M059J (cell line): ENCODE results near the gene ARHGAP42. TPM values are rescaled to one million over a fixed set of nuclear protein-coding genes. Genes with fewer than 3 reads are reported as not detected.
A peak's percentile ranks its signal among the peaks of the same experiment; 100 is the strongest.
"Not testable (repeated sequence)": the region's sequence is repeated elsewhere in the genome, so short reads cannot be mapped to it uniquely, and the experiment has no call there.

Source experiments
- DNase-seq: peaks from one replicate; pipeline ENCODE4 v3.0.0-alpha.2; 2012; ENCODE audit warnings: low read depth
- total RNA-seq: library from RNA; depleted of rRNA; stranded (reverse); fragments of >200 nt; shearing (Covaris generic); gene quantifications from 2 replicates; pipeline ENCODE4 v1.2.3, GENCODE V29; 2014; rRNA removed

ARHGAP42 gene, protein sequence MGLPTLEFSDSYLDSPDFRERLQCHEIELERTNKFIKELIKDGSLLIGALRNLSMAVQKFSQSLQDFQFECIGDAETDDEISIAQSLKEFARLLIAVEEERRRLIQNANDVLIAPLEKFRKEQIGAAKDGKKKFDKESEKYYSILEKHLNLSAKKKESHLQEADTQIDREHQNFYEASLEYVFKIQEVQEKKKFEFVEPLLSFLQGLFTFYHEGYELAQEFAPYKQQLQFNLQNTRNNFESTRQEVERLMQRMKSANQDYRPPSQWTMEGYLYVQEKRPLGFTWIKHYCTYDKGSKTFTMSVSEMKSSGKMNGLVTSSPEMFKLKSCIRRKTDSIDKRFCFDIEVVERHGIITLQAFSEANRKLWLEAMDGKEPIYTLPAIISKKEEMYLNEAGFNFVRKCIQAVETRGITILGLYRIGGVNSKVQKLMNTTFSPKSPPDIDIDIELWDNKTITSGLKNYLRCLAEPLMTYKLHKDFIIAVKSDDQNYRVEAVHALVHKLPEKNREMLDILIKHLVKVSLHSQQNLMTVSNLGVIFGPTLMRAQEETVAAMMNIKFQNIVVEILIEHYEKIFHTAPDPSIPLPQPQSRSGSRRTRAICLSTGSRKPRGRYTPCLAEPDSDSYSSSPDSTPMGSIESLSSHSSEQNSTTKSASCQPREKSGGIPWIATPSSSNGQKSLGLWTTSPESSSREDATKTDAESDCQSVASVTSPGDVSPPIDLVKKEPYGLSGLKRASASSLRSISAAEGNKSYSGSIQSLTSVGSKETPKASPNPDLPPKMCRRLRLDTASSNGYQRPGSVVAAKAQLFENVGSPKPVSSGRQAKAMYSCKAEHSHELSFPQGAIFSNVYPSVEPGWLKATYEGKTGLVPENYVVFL
- total RNA-seq: 5.9 and 7.0 TPM in 2 replicates

- DNase-seq: peak; percentile 71
Observed at GRCh38 chr11:100687054-100687629, at the start of gene ARHGAP42. Gene ARHGAP42 (plus strand): TSS chr11:100687288. CDS start chr11:100687679, 391 bp downstream.

DNA sequence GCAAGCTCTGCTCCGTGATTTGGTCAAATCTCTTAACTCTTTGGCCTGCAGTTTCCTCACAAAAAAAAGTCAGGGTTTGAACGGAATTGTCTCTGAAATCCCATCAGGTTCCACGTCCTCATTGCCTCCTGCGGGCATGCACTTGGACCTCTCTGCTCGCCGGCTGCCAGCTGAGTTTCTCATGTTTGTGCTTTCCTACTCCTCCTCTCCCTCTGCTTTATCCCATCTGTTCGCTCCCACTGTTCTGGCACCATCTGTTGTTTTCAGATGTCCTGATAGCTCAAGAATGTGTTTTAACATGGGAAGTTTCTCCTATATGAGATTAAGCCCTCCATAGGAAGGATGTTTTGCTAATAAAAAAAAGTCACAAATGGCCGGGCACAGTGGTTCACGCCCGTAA lies 49.4 kb upstream of the ARHGAP42 start:
- no peak for DNase-seq

GRCh38 chr11:100638648-100639047 lies 48.4 kb upstream of the ARHGAP42 start:
- no peak for DNase-seq

- DNase-seq: peak; percentile 60
Observed at GRCh38 chr11:100639140-100639539, 47.9 kb upstream of the ARHGAP42 start.

DNA sequence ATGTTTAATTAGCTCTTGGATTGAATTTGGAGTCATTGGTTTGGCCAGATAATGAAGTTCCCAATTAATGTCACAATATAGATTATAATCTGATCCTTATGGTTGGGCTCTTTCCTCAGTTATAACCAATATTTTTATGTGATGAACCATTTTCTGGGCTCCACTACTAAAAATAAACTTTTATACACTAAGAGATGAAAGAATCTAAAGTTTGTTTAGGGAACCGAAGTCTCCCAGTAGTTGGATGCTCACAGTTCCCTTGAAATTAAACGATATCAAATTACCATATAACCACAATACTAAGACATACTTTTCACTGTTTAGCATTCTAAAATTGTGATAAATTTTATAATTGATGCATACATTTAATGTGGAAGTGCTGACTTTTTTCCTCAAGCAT lies 47.0 kb upstream of the ARHGAP42 start:
- DNase-seq: no peak

DNA sequence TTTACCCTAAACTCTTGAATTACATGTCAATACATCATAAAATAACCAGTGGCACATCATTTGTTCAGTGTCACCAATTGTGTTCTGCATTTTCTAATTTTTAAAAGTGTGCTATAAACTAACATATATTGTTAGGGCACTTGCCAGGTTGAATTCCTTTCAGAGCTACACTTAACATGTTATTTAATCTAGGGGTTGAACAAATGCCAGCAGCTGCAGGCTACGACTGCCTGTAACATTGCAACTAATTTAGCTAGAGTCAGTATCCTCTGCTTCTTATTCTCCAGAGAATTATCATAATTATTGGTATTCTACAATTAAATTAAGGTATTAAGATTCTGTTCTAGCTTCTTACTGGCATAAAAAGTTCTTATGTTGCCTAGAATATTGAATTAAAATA lies 46.4 kb upstream of the ARHGAP42 start:
- DNase-seq: no peak

DNA sequence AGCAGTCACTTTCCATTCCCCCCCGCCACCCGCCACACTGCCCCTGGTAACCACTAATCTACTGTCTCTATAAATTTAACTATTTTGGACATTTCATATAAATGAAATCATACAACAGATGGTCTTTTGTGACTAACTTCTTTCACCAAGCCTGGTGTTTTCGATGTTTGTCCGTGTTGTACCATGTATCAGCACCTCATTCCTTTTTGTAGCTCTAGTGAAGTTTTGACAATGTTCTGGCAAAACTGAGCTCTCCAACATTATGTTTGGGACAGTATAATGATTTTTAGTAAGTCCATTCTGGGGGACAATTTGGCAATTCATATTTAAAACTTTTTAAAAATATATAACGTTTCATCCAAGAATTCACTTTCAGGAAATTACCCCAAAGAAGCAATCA lies 45.6 kb upstream of the ARHGAP42 start:
- DNase-seq: no peak

DNA sequence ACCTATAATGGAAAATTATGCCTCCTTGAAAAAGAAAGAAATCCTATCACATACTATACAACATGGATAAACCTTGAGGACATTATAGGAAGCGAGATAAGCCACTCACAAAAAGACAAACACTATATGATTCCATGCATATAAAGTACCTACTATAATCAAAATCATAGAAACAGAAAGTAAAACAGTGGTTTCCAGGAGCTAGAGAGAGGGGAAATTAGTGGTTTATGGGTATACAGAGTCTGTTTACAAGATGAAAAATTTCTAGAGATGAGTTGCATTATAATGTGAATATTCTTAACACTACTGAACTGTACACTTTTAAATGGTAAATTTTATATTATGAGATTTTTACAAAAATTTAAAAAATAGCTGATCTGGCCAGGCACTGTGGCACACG lies 40.5 kb upstream of the ARHGAP42 start:
- no peak for DNase-seq

GRCh38 chr11:100647861-100648260 lies 39.2 kb upstream of the ARHGAP42 start:
- no peak for DNase-seq

GRCh38 chr11:100663583-100663982 lies 23.5 kb upstream of the ARHGAP42 start:
- DNase-seq: no peak

GRCh38 chr11:100663996-100664395 lies 23.1 kb upstream of the ARHGAP42 start:
- no peak for DNase-seq

DNA sequence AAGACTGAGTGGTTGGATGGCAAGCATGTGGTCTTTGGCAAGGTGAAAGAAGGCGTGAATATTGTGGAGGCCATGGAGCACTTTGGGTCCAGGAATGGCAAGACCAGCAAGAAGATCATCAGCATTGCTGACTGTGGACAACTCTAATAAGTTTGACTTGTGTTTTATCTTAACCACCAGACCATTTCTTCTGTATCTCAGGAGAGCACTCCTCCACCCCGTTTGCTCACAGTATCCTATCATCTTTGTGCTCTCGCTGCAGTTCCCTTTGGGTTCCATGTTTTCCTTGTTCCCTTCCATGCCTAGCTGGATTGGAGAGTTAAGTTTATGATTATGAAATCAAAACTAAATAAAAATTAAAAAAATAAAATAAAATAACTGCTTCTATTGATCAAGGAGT lies 20.3 kb upstream of the ARHGAP42 start:
- not testable (repeated sequence) for DNase-seq

- DNase-seq: no peak
Observed at GRCh38 chr11:100667449-100667848, 19.6 kb upstream of the ARHGAP42 start.

DNA sequence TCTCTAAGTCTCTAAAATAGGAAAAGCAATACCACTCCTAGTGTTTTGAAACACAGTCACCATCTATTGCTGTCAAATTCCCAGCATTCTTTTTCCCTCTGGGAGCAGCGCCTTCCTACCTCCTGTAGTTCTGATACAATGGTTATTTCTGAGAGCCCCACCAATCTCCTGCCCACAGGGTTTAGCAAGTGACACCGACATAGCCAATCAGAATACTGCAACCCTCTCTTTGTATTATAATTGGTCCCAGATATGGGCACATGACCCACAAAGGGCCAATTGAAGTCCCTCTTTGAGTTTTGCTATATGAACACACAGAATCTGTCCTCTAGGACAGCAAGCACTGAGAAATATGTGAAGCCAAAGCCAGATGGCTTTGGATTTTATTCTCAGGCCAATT lies 16.9 kb upstream of the ARHGAP42 start:
- peak; percentile 14 for DNase-seq

DNA sequence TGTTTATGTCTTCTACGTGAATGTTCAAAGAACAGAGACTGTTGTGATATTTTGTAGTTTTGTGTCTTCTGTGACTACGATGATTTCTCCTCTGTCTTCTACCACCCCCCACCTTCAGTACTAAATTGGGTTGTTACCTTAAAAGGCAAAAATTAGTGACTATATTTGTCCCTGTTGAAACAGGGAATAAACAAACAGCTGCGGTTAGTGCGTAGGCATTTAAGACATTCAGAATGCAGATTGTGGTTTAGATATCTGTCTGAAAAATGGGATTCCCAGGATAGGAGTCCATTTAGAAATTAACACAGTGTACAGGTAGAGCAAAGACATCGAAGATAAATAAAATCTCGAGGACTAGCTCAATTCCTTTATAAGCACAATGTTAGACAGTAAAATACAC lies 15.6 kb upstream of the ARHGAP42 start:
- DNase-seq: peak; percentile 91

DNA sequence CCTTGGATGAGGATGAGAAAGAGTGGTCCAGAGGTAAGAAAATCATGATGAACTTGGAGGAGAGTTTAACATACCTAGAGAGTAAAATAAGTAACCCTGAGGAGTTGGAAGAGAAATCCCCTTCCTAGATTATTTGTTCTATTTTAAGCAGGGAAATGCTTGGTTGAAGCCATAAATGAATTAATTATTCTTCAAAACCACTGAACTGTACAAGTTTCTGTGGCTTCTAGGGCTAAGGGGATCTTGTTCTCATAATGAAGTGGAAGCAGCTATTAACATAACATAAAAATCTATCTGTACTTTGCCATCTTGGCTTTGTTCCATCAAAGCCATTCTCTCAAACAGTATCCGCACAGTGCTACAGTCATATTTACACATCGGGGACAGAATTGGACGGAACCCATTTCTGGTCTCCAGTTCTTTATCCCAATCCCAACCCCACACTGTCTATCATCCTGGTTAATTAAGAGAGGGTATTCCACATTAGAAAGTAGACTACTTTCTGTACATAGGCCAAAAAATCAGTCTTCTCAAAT lies 14.5 kb upstream of the ARHGAP42 start:
- DNase-seq: peak; percentile 15

GRCh38 chr11:100673063-100673462 lies 14.0 kb upstream of the ARHGAP42 start:
- DNase-seq: no peak

DNA sequence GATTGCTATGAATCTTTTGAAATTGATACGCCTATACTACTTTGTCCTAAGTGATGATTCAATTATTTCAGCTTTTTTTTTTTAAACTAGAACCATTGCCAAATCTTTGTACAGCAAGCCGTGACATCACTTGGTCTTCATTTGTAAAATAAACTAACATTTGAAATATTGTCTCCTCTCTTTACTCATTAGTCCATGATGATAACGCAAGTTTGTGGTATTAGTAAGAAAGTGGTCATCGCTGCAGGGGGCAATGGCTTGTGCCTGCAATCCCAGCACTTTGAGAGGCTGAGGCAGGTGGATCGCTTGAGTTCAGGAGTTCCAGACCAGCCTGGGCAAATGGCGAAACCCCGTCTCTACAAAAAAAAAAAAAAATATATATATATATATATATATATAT lies 12.9 kb upstream of the ARHGAP42 start:
- peak; percentile 84 for DNase-seq

DNA sequence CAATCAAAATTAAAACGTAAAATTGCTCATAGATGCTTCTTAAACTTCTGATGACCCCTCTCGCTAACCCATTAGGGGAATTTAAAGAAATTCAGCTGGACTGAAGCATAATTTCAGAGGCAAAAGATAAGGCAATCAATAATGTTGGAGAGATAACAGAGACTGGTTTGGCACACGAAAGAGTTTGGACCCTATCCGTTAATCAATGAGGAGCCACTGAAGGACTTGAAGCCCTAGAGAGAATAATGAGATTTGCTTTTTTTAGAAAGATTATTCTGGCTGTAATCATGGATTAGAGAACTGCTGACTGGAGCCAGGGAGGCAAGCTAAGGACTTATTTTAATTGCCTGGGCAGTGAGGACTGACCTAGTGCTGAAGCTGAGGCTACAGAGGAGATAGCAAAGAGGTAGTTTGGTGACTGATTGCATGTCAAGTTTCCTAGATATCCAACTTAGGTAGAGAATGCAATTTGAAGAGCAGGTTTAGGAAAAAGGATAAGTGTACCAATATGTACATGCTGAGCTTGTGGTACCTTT lies 11.9 kb upstream of the ARHGAP42 start:
- DNase-seq: no peak

GRCh38 chr11:100676901-100677300 lies 10.2 kb upstream of the ARHGAP42 start:
- DNase-seq: peak; percentile 53

- no peak for DNase-seq
Observed at GRCh38 chr11:100677796-100678195, 9.3 kb upstream of the ARHGAP42 start.

- no peak for DNase-seq
Observed at GRCh38 chr11:100680070-100680469, 7.0 kb upstream of the ARHGAP42 start.
